Measurements from ENCODE around the gene IQGAP2. TPM values are rescaled to one million over a fixed set of nuclear protein-coding genes. Genes with fewer than 3 reads are reported as not detected.

The IQGAP2 gene
- total RNA-seq, 1 donor from 2014 or later = 8.8 TPM

DNA sequence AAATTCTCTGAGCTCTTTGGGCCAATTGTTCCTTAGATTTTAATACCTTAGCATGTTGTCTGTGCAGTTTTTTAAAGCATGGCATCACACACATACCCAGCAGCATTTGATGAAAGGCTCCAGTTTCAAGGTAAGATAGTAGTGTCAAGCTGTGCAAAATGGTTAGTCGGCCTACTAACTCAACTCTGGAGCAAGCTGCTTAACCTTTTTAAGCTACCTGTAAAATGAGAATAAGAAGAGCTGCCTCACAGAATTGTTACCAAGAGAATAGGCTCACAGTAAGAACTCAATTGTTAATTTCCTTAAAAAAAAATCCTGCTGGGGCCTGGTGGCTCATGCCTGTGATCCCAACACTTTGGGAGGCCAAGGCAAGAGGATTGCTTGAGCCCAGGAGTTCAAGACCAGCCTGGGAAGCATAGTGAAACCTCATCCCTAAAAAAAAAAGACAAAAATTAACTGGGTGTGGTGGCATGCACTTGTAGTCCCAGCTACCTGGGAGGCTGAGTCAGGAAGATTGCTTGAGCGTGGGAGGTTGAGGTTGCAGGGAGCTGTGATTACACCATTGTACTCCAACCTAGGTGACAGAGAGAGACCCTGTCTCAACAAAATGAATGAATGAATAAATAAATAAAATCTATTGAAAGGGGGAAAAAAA lies 96.5 kb downstream of the IQGAP2 start:
- ChIA-PET POLR2A (no interaction called here), CTCF (no interaction called here)
- no peaks in the 10 kb centered on the region for H3K9me3 Mint-ChIP-seq
- no peaks in the 10 kb centered on the region for H3K36me3 Mint-ChIP-seq (ENCODE audit: low read depth)
- TF ChIP-seq, protein P1, sequence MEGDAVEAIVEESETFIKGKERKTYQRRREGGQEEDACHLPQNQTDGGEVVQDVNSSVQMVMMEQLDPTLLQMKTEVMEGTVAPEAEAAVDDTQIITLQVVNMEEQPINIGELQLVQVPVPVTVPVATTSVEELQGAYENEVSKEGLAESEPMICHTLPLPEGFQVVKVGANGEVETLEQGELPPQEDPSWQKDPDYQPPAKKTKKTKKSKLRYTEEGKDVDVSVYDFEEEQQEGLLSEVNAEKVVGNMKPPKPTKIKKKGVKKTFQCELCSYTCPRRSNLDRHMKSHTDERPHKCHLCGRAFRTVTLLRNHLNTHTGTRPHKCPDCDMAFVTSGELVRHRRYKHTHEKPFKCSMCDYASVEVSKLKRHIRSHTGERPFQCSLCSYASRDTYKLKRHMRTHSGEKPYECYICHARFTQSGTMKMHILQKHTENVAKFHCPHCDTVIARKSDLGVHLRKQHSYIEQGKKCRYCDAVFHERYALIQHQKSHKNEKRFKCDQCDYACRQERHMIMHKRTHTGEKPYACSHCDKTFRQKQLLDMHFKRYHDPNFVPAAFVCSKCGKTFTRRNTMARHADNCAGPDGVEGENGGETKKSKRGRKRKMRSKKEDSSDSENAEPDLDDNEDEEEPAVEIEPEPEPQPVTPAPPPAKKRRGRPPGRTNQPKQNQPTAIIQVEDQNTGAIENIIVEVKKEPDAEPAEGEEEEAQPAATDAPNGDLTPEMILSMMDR (IDR thresholded peaks at IDR 0.05) = no peak
- intact Hi-C loops (cut with micrococcal nuclease) = no loop called here
- ATAC-seq (ENCODE audit: low read depth) (no peak), DNase-seq (no peak)
- no peak overlapping the region for H3K4me3 Mint-ChIP-seq
- no peaks in the 10 kb centered on the region for H3K27me3 Mint-ChIP-seq
- no peaks in the 10 kb centered on the region for H3K4me1 Mint-ChIP-seq
- no peak overlapping the region for H3K27ac Mint-ChIP-seq

DNA sequence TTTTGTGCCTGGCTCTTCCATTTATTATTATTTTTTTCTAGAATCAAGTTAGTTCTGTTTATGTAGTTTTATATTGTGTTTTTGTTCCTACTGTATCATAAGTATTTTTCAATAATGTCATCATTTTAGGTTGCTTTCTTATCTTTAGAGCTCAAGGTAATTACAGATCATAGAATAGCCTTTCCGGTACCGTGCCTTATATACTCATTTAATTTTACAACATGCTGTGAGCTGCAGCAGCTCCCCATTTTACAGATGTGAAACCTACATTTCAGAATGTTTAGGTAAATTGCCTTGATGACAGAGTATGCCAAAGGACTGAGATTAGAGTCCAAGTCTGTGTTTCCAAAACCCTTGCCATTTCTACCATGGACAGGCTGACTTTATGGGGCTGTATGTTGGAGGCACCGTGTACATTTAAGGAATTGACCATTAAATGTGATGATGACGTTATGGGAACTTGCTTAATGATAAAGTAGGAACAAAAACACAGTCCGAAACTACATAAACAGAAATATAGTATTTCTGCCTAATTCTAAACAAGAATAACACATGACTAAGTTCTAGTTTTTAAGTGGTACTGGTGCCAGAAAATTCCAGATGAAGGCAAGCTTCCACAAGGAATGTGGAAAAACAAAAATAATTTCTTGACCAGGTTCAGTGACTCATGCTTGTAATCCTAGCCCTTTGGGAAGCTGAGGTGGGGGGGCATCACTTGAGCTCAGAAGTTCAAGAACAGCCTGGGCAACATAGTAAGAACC lies 97.7 kb downstream of the IQGAP2 start:
- ATAC-seq (ENCODE audit: low read depth) (no peak), DNase-seq (no peak)
- ChIA-PET CTCF (no interaction called here), POLR2A (no interaction called here)
- H3K36me3 Mint-ChIP-seq (ENCODE audit: low read depth) = no peaks in the 10 kb centered on the region
- intact Hi-C loops (cut with micrococcal nuclease) = no loop called here
- H3K27ac Mint-ChIP-seq = no peak overlapping the region
- no peak overlapping the region for H3K4me3 Mint-ChIP-seq
- no peaks in the 10 kb centered on the region for H3K9me3 Mint-ChIP-seq
- H3K27me3 Mint-ChIP-seq = no peaks in the 10 kb centered on the region
- TF ChIP-seq, protein P1 (IDR thresholded peaks at IDR 0.05) = no peak
- no peaks in the 10 kb centered on the region for H3K4me1 Mint-ChIP-seq

DNA sequence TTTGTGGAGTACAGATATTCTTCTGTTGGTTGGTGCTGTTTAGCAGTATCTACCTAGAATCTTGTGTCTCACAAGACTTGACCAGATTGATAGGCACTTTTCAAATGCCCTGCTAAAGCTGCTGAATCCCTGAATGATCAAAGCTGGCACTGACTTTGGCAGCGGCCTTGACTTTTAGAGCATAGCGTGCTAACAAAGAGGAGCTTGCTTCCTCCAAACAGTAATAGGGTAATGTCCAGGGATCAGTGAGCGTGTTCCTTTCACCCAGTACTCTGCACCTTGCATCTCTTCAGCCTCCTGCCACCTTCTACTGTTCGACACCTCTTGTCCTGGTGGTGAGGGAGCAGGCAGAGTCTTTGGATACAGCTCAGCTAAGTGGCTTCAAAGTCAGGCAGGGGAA lies 100.8 kb downstream of the IQGAP2 start:
- no peaks in the 10 kb centered on the region for H3K9me3 Mint-ChIP-seq
- TF ChIP-seq, protein P1 (IDR thresholded peaks at IDR 0.05) = no peak
- no peaks in the 10 kb centered on the region for H3K36me3 Mint-ChIP-seq (ENCODE audit: low read depth)
- no peaks in the 10 kb centered on the region for H3K27me3 Mint-ChIP-seq
- ChIA-PET POLR2A (no interaction called here), CTCF (no interaction called here)
- no peak overlapping the region for H3K4me3 Mint-ChIP-seq
- no peak overlapping the region for H3K27ac Mint-ChIP-seq
- DNase-seq (no peak), ATAC-seq (ENCODE audit: low read depth) (no peak)
- H3K4me1 Mint-ChIP-seq = peaks cover 3% of the 10 kb centered on the region
- intact Hi-C loops (cut with micrococcal nuclease) = no loop called here

DNA sequence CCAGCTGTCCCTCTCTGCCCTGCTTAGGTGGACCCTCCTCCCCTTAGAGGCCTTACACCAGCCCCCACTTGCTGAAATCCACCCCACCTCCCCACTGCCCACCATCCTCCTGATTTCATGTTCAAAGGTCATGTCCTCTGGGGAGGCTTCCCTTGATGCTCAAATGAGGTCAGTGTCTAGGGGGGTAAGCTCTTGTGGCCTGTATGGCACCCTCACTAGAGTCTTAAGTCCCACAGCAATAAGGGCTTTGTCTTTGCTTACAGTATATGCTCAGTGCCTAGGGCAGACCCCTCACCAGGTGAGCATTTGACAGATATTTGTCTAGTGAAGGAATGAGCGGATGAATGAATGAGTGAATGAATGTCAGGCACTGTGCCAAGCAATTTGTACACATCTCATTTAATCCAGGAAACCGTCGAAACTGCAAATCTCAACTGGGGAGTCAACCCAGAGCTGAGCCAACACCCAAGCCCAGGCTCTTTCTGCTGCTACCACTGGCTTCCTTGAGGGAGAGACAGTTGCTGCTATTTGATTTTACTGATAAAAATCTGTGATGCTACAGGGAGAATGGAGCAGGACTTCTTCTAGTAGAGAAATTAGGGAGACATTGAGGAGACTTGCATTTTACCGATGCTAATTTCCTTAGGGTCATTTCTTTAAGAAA lies 101.9 kb downstream of the IQGAP2 start:
- Mint-ChIP-seq H3K4me3 (no peak overlapping the region), H3K36me3 (ENCODE audit: low read depth) (no peaks in the 10 kb centered on the region), H3K27ac (no peak overlapping the region), H3K9me3 (no peaks in the 10 kb centered on the region), H3K4me1 (peaks cover 3% of the 10 kb centered on the region), H3K27me3 (no peaks in the 10 kb centered on the region)
- intact Hi-C loops (cut with micrococcal nuclease) = no loop called here
- ATAC-seq (ENCODE audit: low read depth) (no peak), DNase-seq (no peak)
- ChIA-PET CTCF (no interaction called here), POLR2A (no interaction called here)
- TF ChIP-seq, protein P1 (IDR thresholded peaks at IDR 0.05) = no peak

DNA sequence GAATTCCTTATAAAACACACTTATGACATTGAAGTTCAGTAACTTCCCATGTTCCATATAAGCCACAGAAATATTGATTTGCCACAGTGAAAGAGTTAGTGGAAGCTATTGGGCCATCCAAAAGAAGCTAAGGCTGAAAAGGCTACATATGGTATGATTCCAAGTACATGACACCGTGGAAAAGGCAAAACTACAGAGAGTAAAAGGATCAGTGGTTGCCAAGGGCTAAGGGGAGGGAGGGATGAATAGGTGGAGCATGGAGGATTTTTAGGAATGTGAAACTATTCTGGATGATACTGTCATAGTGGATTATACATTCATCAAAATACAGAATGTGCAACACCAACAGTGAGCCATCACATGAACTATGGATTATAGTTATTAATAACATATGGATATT lies 110.4 kb downstream of the IQGAP2 start:
- ChIA-PET CTCF (no interaction called here), POLR2A (no interaction called here)
- Mint-ChIP-seq H3K36me3 (ENCODE audit: low read depth) (no peaks in the 10 kb centered on the region), H3K4me3 (no peak overlapping the region), H3K9me3 (peaks cover 5% of the 10 kb centered on the region), H3K4me1 (no peaks in the 10 kb centered on the region), H3K27ac (no peak overlapping the region), H3K27me3 (no peaks in the 10 kb centered on the region)
- TF ChIP-seq, protein P1 (IDR thresholded peaks at IDR 0.05) = no peak
- intact Hi-C loops (cut with micrococcal nuclease) = no loop called here
- no peak for DNase-seq
- no peak for ATAC-seq (ENCODE audit: low read depth)

Data from activated B cell treated with CpG ODN at 0.5 μM for 24 hours (primary cell).